Activated CD8-positive, alpha-beta memory T cell treated with anti-CD3 and anti-CD28 coated beads, Interleukin-2, amount 50 U/mL, for 48 hours (primary cell): ENCODE results near the gene UGT1A4.
A peak's percentile ranks its signal among the peaks of the same experiment; 100 is the strongest.

Experiments used
- DNase-seq: peaks from one replicate; pipeline ENCODE4 v3.0.0-alpha.2; 2020

Gene UGT1A4

GRCh38 chr2:233792720-233793119 is 74.2 kb downstream of the UGT1A4 start:
- DNase-seq, result no peak

GRCh38 chr2:233793465-233794127 is 75.1 kb downstream of the UGT1A4 start:
- no peak for DNase-seq

- DNase-seq, result no peak
Measured at GRCh38 chr2:233794128-233794658, 75.7 kb downstream of the UGT1A4 start.

GRCh38 chr2:233795735-233796171 is 77.2 kb downstream of the UGT1A4 start:
- peak; percentile 33 for DNase-seq

GRCh38 chr2:233796254-233796653 is 77.7 kb downstream of the UGT1A4 start:
- DNase-seq, result no peak

- DNase-seq, result peak; percentile 20
Measured at GRCh38 chr2:233798335-233799086, 80.0 kb downstream of the UGT1A4 start.

- peak; percentile 34 for DNase-seq
Measured at GRCh38 chr2:233799087-233799665, 80.6 kb downstream of the UGT1A4 start.

GRCh38 chr2:233799716-233800115 is 81.2 kb downstream of the UGT1A4 start:
- DNase-seq, result peak; percentile 10

- DNase-seq, result peak; percentile 22
Measured at GRCh38 chr2:233800208-233800607, 81.7 kb downstream of the UGT1A4 start.

- DNase-seq, result peak; percentile 52
Measured at GRCh38 chr2:233801357-233802131, 83.0 kb downstream of the UGT1A4 start.

DNA sequence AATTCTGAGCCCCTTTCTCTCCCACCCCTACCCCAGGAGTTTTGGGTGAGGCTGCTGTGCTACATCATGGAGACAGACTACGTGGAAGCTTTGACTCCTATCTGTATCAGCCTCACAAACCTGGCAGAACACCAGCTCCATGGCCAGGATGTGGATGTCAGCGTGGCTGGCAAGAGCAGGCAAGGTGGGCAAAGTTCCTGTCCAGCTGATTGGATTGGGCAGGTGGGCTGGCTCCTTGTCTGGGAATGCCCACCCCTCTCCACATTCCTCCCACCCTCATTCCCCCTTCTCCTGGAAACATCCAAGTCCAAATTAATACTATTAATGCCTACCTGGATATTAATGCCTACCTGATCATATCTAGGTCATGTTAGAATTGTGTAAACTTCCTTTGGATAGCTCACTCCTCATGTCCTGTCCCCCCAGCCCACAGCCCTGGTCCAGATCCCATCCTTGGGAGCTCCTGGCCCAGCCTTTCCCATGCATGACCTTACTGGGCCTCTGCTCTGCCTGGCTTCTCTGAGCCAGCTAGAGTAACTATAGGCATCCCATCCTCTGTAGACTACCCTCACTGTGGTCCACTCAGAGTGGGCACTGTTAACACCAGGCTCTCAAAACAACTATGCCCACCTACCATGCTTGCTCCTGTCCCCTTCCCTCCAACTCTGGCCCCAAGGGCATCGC is 83.7 kb downstream of the UGT1A4 start:
- DNase-seq, result no peak

- DNase-seq, result peak; percentile 23
Measured at GRCh38 chr2:233803292-233803911, 84.9 kb downstream of the UGT1A4 start.

DNA sequence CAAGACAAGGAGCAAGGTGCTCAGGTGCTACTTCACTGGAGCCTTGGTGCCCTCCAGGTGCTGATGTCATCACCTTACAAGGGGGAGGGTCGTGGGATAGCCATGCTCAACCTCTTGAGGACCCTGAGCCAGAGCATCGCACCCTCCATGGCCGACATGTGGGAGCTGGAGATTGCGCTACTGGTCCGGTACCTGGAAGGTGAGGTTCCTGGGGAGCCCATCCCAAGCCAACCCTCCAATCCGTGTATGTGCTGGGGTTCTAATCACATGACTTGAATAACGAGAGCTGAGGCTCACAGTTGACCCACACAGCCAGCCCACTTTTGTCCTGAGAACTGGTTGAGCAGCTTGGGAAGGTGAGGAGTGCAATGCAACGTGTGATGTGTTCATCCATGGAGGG is 85.5 kb downstream of the UGT1A4 start:
- peak; percentile 17 for DNase-seq

GRCh38 chr2:233807215-233807865 is 88.8 kb downstream of the UGT1A4 start:
- DNase-seq, result peak; percentile 20

- peak; percentile 25 for DNase-seq
Measured at GRCh38 chr2:233807966-233808935, 89.7 kb downstream of the UGT1A4 start.

DNA sequence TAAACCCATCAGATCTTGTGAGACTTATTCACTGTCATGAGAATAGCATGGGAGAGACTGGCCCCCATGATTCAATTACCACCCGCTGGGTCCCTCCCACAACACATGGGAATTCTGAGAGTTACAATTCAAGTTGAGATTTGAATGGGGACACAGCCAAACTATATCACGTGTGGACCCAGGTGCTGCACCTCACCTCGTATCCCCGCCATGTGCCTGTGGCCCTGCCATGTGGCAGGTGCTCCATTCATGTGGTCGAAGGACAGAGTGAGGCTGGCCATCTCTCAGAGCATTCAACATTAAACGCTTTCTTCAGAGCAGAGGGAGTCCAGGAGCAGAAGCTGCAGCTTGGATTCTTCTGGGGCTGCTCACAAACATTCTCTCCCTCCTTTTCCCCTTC is 91.8 kb downstream of the UGT1A4 start:
- peak; percentile 26 for DNase-seq

- peak; percentile 18 for DNase-seq
Measured at GRCh38 chr2:233811087-233811486, 92.6 kb downstream of the UGT1A4 start.

GRCh38 chr2:233811732-233812131 is 93.2 kb downstream of the UGT1A4 start:
- peak; percentile 15 for DNase-seq

- no peak for DNase-seq
Measured at GRCh38 chr2:233813236-233814055, 94.9 kb downstream of the UGT1A4 start.
